ENCODE results near the gene NFATC2.

DNA sequence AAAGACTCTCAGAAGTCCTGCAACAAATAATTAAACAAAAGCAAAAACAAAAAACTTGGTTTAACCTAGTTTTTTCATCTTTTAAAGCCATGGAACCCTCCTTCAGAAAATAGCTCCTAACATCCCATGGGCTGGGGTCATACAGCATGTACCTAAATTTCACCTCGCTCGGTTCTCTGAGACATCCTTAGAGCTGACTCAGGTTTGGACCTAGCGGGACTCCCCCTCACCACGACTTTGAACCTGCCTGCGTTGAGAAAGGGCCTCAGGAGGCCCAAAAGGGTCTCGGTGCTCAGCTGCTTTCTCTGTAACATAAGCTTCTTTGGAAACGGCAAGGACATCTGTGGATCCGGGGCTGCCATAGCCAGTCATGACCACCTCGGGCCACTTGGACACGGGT, 112.8 kb downstream of the NFATC2 start:
- TF ChIP-seq, protein P1, sequence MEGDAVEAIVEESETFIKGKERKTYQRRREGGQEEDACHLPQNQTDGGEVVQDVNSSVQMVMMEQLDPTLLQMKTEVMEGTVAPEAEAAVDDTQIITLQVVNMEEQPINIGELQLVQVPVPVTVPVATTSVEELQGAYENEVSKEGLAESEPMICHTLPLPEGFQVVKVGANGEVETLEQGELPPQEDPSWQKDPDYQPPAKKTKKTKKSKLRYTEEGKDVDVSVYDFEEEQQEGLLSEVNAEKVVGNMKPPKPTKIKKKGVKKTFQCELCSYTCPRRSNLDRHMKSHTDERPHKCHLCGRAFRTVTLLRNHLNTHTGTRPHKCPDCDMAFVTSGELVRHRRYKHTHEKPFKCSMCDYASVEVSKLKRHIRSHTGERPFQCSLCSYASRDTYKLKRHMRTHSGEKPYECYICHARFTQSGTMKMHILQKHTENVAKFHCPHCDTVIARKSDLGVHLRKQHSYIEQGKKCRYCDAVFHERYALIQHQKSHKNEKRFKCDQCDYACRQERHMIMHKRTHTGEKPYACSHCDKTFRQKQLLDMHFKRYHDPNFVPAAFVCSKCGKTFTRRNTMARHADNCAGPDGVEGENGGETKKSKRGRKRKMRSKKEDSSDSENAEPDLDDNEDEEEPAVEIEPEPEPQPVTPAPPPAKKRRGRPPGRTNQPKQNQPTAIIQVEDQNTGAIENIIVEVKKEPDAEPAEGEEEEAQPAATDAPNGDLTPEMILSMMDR (IDR thresholded peaks at IDR 0.05; ENCODE audit: low read depth, low read length, poor library complexity, severe bottlenecking): no peak
- no peak for TF ChIP-seq EZH2phosphoT487 (IDR thresholded peaks at IDR 0.05; ENCODE audit: borderline replicate concordance, low read length)

All from DOHH2 (cell line).